Caco-2 (cell line): ENCODE data around the gene HOXC10. TPM values are rescaled to one million over a fixed set of nuclear protein-coding genes. Genes with fewer than 3 reads are reported as not detected.

ENCODE experiments used
- BruUV-seq: library from RNA; stranded (reverse); fragments of 400-500 nt; replicated peaks from 2 replicates; lab custom pipeline; 2021; lab: Mats Ljungman, UMichigan
- CTCF ChIA-PET: fragments of 300-600 bp; sonication (Branson Sonifier 250); formaldehyde crosslinking; loops from one replicate; lab custom pipeline; 2022; ENCODE audit warnings: antibody characterized with exemption; lab: Charles Lee
- POLR2A ChIA-PET: fragments of 300-600 bp; sonication (Branson Sonifier 250); formaldehyde crosslinking; loops from one replicate; lab custom pipeline; 2022; ENCODE audit warnings: antibody characterized with exemption; lab: Charles Lee
- DNase-seq, 2 experiments: peaks; one replicate each; pipeline versions ENCODE4 v3.0.0 to v3.0.0-alpha.2; 2020 to 2022
- H3K27me3 ChIP-seq: replicated peaks from 2 replicates; pipeline ENCODE4 v1.6.0; 2011; ENCODE audit warnings: low read length; ENCODE audit not compliant: control insufficient read depth, insufficient read depth
- H3K36me3 ChIP-seq: 2 replicates; pipeline ENCODE4 v1.5.1; 2011; ENCODE audit warnings: low read length; ENCODE audit not compliant: control insufficient read depth, insufficient read depth
- H3K4me1 ChIP-seq: fragments of 250-450 bp; sonication (Bioruptor Pico); 2 replicates; pipeline ENCODE4 v1.5.1; 2020; ENCODE audit warnings: mild to moderate bottlenecking
- H3K4me3 ChIP-seq: 2 replicates; pipeline ENCODE4 v1.5.1; 2011; ENCODE audit warnings: low read depth, mild to moderate bottlenecking, control low read depth, low read length
- H3K9me3 ChIP-seq: fragments of 250-450 bp; sonication (Bioruptor Pico); 2 replicates; pipeline ENCODE4 v1.5.1; 2020; ENCODE audit warnings: mild to moderate bottlenecking, moderate library complexity
- H3K27ac Mint-ChIP-seq: one replicate; pipeline ENCODE4 v1.8.0; 2022; ENCODE audit warnings: mixed read lengths; ENCODE audit not compliant: unreplicated experiment
- H3K27me3 Mint-ChIP-seq: one replicate; pipeline ENCODE4 v1.8.0; 2022; ENCODE audit warnings: mixed read lengths; ENCODE audit not compliant: insufficient read depth, unreplicated experiment
- H3K36me3 Mint-ChIP-seq: one replicate; pipeline ENCODE4 v1.8.0; 2022; ENCODE audit warnings: mild to moderate bottlenecking, mixed read lengths; ENCODE audit not compliant: insufficient read depth, unreplicated experiment
- H3K4me1 Mint-ChIP-seq: one replicate; pipeline ENCODE4 v1.8.0; 2022; ENCODE audit warnings: low read depth, mixed read lengths; ENCODE audit not compliant: unreplicated experiment
- H3K4me3 Mint-ChIP-seq: one replicate; pipeline ENCODE4 v1.8.0; 2022; ENCODE audit warnings: mild to moderate bottlenecking, moderate library complexity, mixed read lengths; ENCODE audit not compliant: unreplicated experiment
- H3K9me3 Mint-ChIP-seq: one replicate; pipeline ENCODE4 v1.8.0; 2022; ENCODE audit warnings: mixed read lengths; ENCODE audit not compliant: unreplicated experiment
- intact Hi-C: fragments of 100-400 bp; cut with micrococcal nuclease; formaldehyde crosslinking; loops from one replicate; pipeline ENCODE4 v1.10.0; 2022; ENCODE audit not compliant: unreplicated experiment
- total RNA-seq: library from RNA; stranded (reverse); gene quantifications from 2 replicates; pipeline ENCODE4 v1.2.3, GENCODE V29; 2022
- TF ChIP-seq, protein P1 (sequence below), 2 experiments: fragments of 200-600 bp in 1 of 2; IDR thresholded peaks; 1 replicate in 1 of 2; 2 replicates in 1 of 2; pipeline versions ENCODE4 v1.5.1 to v1.8.0; 2011 to 2022; ENCODE audit warnings: antibody characterized with exemption in 1 of 2, control low read depth in 1 of 2, inconsistent platforms in 1 of 2, low read depth in 1 of 2, low read length in 1 of 2, mild to moderate bottlenecking in 1 of 2, moderate library complexity in 1 of 2; ENCODE audit not compliant: insufficient read depth in 1 of 2, severe bottlenecking in 1 of 2, unreplicated experiment in 1 of 2

HOXC10 gene
- total RNA-seq, 1 experiment from 2014 or later = 4.0 TPM

DNA sequence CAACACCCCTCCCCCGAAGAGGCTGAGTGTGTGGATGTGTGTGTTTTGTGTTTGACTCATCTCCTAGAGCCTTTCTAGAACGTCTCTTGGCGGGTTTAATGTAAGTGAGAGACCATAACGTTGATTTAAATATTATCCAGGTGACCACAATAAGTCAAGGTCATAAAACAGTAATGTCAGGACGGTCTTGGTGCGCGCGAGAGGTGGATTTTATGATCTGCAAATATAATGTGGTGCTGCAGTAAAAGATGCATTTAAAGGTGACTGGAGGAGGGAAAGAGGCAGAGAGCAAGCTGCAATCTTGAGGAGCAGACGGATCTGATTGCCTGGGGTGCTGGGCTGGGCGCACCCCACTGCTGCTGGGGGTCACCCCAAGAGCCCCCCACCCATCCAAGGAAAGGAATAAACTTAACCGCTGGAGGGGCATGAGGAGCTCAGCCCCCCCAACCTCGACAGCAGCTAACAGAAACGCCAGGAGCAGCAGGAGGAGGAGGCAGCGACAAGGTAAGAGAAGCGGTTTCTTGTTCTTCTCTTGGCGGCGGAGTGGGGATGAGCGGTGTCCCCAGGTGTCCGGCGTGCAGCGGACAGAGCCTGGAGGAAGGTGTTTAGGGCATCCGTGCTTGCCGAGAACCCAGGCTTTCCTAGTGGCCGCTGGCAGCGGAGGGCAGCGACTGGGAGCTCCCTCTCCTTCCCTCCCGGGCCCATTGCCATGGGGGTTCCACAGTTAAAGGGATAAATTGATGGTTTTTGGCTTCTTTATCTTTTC, 5.5 kb downstream of the HOXC10 start:
- Mint-ChIP-seq H3K9me3 (no peaks in the 10 kb centered on the region), H3K27ac (no peak overlapping the region), H3K27me3 (no peaks in the 10 kb centered on the region), H3K36me3 (peaks cover 14% of the 10 kb centered on the region), H3K4me3 (peak overlapping the region; percentile 68), H3K4me1 (peaks cover 28% of the 10 kb centered on the region)
- no peaks in the 10 kb centered on the region for H3K27me3 ChIP-seq
- no peak for DNase-seq
- H3K36me3 ChIP-seq = no peaks in the 10 kb centered on the region
- CTCF ChIA-PET = interaction anchor here (1.0 kb wide), 2 partner anchors 15 to 217 kb away, joined by 4 read pairs; no protein-coding TSS in a partner anchor
- BruUV-seq = no TSS peak
- H3K9me3 ChIP-seq = no peaks in the 10 kb centered on the region
- H3K4me1 ChIP-seq = peaks cover 28% of the 10 kb centered on the region
- peak overlapping the region; percentile 24 for H3K4me3 ChIP-seq
- intact Hi-C loops = no loop called here
- POLR2A ChIA-PET = interaction anchor here (0.6 kb wide), 1 partner anchor 201 kb away, joined by 5 read pairs; no protein-coding TSS in a partner anchor
- TF ChIP-seq, protein P1, sequence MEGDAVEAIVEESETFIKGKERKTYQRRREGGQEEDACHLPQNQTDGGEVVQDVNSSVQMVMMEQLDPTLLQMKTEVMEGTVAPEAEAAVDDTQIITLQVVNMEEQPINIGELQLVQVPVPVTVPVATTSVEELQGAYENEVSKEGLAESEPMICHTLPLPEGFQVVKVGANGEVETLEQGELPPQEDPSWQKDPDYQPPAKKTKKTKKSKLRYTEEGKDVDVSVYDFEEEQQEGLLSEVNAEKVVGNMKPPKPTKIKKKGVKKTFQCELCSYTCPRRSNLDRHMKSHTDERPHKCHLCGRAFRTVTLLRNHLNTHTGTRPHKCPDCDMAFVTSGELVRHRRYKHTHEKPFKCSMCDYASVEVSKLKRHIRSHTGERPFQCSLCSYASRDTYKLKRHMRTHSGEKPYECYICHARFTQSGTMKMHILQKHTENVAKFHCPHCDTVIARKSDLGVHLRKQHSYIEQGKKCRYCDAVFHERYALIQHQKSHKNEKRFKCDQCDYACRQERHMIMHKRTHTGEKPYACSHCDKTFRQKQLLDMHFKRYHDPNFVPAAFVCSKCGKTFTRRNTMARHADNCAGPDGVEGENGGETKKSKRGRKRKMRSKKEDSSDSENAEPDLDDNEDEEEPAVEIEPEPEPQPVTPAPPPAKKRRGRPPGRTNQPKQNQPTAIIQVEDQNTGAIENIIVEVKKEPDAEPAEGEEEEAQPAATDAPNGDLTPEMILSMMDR (IDR thresholded peaks at IDR 0.05; ENCODE audit: insufficient read depth in 1 of 2, low read depth in 1 of 2, low read length in 1 of 2, severe bottlenecking in 1 of 2, unreplicated experiment in 1 of 2) = no peak

DNA sequence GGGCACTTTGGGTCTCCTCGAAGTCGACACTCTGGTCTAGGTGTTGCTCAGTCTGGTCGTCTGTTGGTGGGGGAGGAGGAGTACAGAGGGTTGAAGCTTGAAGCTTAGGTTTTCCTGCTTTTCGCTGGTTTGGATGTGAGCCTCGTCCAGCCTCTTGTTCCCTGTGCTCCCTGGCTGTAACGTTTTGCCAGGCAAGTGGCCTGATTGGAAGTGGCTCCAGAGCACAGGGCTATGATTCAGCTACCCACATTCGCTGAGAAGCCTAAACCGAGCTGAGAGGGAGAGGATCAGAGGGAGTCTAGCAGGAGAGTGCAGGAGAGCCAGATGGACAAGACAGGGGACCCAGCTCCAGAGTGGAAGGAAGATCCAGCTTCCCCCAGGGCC, 6.1 kb downstream of the HOXC10 start:
- Histone ChIP-seq H3K4me3 (peak overlapping the region; percentile 24), H3K4me1 (peaks cover 23% of the 10 kb centered on the region), H3K27me3 (no peaks in the 10 kb centered on the region), H3K36me3 (no peaks in the 10 kb centered on the region), H3K9me3 (no peaks in the 10 kb centered on the region)
- Mint-ChIP-seq H3K36me3 (peaks cover 14% of the 10 kb centered on the region), H3K4me1 (peaks cover 28% of the 10 kb centered on the region), H3K4me3 (peak overlapping the region; percentile 68), H3K27me3 (no peaks in the 10 kb centered on the region), H3K9me3 (no peaks in the 10 kb centered on the region), H3K27ac (no peak overlapping the region)
- ChIA-PET POLR2A (no interaction called here), CTCF (interaction anchor here (1.0 kb wide), 2 partner anchors 15 to 217 kb away, joined by 4 read pairs; no protein-coding TSS in a partner anchor)
- DNase-seq = no peak
- BruUV-seq = no TSS peak
- TF ChIP-seq, protein P1 (IDR thresholded peaks at IDR 0.05; ENCODE audit: insufficient read depth in 1 of 2, low read depth in 1 of 2, low read length in 1 of 2, severe bottlenecking in 1 of 2, unreplicated experiment in 1 of 2) = no peak
- intact Hi-C loops = no loop called here

DNA sequence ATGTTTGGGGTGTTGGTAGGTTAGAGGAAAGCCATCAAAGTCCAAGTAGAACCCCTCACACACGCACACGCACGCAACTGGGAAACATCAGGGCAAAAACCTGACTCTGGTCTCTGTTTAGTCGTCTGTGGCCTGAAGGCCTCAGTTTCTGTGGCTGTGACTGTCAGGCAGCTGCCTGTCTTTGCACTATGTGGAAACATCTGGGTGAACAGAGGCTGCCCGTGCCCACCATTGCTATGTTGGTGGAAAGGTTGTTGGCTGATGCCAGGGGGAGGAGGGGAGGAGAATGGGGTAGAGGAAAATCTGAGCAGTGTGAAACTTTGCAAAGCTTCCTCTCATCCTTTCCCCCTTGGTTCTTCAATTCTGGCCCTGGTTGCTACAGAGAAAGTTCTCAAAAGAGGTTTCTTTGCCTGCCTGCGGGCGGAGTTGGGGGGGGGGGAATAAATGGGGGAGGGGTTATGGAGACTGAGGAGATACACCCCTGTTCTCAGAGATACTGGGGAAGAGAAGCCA, 7.5 kb downstream of the HOXC10 start:
- H3K4me1 Mint-ChIP-seq = peaks cover 28% of the 10 kb centered on the region
- H3K27ac Mint-ChIP-seq = no peak overlapping the region
- DNase-seq = no peak
- POLR2A ChIA-PET = interaction anchor here (0.5 kb wide), 1 partner anchor 333 kb away, joined by 3 read pairs; the partner anchor contains the start of gene COPZ1
- intact Hi-C loops = no loop called here
- no peaks in the 10 kb centered on the region for H3K27me3 Mint-ChIP-seq
- TF ChIP-seq, protein P1 (IDR thresholded peaks at IDR 0.05; ENCODE audit: insufficient read depth in 1 of 2, low read depth in 1 of 2, low read length in 1 of 2, severe bottlenecking in 1 of 2, unreplicated experiment in 1 of 2) = no peak
- no peaks in the 10 kb centered on the region for H3K9me3 ChIP-seq
- peaks cover 28% of the 10 kb centered on the region for H3K4me1 ChIP-seq
- CTCF ChIA-PET = interaction anchor here (1.0 kb wide), 1 partner anchor 40 kb away, joined by 6 read pairs; the partner anchor contains the start of gene HOXC5
- H3K27me3 ChIP-seq = no peaks in the 10 kb centered on the region
- H3K36me3 Mint-ChIP-seq = peaks cover 14% of the 10 kb centered on the region
- H3K4me3 ChIP-seq = no peak overlapping the region
- no peaks in the 10 kb centered on the region for H3K36me3 ChIP-seq
- H3K4me3 Mint-ChIP-seq = no peak overlapping the region
- H3K9me3 Mint-ChIP-seq = no peaks in the 10 kb centered on the region
- BruUV-seq = no TSS peak
